GM21423 (cell line): Measurements from ENCODE around the gene SH3RF3.

Experiments used
- ATAC-seq: cut with Tn5 transposase; IDR thresholded peaks from one replicate; pipeline ENCODE4 v1.9.1; 2021; ENCODE audit warnings: mild to moderate bottlenecking, moderate library complexity; ENCODE audit not compliant: unreplicated experiment

Gene SH3RF3

DNA sequence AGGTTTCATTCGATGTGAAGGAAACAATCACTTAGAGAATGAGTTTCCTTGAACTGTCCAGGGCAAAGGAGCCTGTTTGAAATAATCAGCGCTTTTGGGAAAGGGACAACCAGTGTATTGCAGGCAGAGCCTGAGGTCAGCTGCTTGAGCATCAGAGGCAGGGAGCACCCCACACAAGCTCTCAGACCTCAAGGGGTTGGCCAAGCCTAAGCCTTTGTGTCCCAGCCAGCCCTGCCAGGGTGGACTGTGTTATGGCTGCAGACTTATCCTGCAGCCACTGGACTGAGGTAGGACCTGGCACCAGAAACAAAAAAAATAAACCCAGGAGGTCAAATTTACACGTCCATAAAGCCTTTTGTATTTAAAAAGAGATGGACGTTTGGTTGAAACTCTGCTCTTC is 256.5 kb downstream of the SH3RF3 start:
- no peak for ATAC-seq

DNA sequence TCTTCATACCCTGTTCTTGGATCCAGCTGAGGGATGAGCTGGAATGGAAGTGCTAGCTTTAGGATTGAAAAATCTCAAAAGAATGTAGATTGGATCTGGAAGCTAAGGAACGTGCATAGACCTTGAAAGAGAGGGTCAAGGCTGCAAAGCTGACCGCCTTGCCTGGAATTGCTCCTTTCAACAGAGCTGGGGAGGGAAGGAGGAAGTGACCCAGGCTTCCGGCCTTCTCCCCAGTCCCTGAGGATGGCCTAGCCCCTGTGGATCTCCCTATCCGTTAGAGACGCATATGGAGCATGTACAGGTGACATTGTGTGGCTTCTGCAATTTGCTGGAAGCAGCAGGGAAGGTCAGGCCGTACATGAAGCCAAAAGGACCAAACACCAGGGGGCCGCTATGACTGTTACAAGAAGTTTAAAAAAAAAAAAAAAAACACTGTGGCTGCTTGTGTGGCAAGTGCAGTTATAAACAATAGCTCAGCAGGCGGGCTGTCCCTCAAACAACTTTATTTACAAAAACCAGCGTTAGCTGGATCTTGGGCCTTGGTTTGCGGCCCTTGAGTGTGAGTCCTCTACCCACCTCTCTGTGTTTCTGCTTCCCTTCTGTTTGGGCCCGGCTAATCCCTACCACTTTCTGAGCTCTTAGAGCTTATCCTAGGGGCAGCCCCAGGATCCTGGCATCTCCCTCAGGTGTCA is 257.1 kb downstream of the SH3RF3 start:
- no peak for ATAC-seq

DNA sequence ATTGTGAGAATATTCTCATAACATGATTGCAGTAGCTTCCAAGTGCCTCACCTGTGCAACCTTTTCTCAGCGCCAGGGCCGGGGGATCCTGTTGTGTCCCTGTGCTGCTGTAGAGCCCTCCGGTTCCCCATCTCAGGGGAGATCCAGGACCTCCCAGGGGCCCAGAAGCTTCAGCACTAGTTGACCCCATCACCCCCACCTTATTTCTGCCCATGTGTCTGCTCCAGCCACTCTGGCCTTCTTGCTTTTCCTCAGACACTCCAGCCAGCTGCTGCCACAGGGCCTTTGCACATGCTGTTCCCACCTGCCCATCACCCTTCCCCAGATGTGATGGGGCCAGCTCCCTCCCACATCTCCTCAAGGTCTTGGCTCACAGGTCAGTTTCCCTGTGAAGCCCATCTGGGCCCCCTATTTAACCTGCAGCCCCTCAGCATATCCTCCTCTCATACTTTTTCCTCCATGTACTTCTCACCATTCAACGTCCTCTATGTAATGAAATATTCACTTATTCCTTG is 258.3 kb downstream of the SH3RF3 start:
- no peak for ATAC-seq

DNA sequence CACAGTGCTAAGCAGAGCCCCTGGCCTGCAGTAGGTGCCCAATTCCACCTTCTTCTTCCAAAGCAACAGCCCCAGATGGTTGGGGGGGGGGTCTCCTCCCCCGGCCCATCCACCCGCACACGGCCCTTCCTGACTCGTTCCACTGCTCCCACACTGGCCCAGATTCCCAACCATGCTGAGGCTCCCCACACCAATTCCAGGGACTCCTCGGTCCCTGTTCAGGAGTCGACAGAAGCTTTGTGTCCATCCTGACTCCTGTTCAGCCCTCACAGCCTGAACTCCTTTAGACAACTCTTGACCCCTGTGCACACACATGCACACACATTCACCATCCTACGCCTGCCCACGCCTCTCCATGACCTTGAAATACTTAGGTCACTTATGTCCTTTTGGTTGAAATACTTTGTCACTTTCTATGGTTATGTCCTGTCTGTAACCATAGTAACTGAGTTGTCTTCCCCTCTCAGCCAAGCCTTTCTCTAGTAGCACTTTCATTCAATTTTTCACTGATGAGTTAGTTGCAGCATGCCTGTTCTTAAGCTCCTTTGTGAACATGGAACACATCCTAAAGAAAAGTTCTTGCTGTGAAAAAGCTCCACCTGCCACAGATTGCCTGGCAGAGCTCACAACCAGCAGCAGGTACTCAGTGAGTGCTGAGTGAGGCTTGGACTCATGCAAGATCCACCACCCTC is 258.9 kb downstream of the SH3RF3 start:
- ATAC-seq = no peak

DNA sequence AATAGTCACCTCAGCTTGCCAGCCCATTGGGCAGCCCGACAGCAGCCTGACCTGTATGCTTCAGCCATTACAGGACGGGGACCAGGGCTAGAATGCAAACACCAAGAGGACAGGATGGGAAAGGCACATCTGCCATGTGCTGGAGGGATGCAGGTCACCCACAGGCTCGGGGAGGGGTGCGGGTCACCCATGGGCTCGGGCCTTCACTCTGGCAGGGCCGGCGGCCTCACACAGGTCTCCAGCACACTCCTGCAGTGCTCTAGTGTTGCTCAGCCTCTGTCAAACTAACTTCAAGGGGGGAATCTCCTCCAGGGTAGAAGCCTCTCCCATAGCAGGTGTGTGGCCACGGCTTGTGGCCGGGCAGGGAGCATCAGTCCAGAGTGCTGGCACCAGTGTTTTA is 262.2 kb downstream of the SH3RF3 start:
- ATAC-seq = no peak

DNA sequence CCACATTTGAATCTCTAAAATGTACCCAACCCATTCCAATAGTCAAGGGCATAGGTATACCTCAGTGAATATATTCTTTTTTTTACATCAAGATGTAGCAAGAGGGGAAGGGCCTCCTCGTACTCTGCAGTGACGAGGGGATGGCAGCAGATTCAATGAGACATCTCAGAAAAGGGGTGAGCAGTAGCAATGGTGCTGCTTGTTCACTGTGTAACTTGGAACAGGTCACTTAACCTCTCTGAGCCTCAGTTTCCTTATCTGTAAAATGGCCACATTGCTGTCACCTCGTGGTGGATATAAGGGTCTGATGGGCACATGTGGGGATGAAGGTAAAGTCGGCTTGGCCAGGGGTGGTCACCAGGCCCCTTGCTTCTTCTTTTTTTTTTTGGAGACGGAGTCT is 263.1 kb downstream of the SH3RF3 start:
- ATAC-seq = no peak

DNA sequence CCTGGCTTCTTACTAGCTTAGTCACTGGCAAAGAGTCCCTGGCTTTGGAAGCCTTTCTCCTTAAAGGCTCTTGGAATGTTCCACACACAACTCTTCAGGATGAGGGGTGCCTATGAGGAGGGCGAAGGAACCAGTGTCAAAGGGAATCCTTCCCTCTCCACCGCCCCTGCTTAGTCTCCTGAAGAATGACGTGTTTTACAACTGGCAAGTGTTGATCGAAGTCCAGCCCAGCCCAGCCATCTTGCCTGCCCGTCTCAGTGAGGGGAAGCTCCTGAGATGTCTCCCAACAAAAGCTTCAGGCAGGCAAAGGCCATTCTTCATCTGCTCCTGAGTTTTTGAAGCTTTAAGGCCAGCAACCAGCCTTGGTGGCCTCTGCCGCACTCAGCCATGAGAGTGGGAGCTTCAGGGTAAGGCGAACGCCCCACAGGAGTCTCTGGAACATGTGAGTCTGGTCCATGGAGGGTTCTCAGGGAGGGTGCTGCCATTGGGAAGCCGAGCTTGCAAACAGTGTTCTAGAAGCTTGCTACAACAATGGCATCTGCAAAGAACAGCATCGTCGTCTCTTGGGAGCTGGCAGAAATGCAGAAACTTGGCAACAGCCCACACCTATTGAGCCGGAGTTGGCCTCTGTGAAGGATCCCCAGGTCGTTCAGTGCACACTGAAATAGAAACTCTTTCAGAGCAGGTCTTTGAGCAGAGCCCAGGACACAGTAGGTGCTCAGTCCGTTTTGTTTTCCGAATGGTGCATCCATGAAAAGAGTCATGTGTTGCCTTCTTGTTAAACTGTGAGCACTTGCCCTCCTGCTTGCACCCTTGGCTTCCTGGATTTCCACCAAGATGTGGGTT is 264.0 kb downstream of the SH3RF3 start:
- no peak for ATAC-seq

DNA sequence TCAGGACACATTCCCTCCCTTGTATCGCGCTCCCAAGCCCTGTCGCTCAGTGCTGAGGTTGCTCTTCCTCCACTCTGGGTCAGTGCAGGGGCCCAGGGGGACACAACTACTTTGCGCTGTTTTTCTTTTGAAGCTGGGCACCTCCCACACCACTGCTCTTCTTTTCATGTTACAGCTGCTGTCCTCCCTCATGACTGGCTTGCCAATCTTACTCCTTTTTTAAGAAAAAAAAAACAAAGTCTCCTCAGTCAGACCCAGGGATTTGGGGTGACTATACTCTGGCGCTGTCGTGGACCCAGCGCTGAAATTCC is 264.6 kb downstream of the SH3RF3 start:
- no peak for ATAC-seq

DNA sequence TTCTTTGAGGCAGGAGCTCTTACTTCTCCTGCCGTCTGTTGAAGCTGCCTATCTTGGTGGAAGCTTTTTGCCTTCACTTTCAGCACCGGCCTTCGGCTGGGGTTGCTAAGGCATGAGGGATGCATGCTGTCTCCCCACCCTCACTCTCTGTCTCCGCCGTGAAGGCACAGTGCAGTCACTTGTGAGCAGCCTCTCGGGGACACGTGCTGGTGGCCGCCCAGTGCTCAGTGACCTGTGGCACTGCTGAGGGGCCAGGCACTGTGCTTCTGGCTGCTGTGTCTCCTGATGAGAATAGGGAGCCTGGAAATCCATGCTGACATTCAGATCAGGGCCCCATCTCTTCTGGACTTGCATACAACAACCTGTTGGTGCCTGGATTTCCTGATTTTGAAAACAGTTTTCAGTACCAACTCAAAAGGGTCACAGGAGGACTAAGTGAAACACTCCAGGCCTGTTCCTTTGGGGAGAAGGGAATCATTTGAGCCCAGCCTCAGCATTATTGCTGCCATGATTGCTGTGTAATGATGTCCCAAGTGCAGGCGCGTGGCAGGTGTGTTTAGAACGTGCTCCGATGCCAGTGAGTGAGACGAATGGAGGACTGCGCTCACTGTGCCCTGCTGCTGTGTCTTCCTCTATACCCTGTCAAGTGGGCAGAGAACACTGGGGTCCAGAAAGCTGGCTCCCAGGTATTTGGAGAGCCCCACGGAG is 266.6 kb downstream of the SH3RF3 start:
- ATAC-seq = no peak

DNA sequence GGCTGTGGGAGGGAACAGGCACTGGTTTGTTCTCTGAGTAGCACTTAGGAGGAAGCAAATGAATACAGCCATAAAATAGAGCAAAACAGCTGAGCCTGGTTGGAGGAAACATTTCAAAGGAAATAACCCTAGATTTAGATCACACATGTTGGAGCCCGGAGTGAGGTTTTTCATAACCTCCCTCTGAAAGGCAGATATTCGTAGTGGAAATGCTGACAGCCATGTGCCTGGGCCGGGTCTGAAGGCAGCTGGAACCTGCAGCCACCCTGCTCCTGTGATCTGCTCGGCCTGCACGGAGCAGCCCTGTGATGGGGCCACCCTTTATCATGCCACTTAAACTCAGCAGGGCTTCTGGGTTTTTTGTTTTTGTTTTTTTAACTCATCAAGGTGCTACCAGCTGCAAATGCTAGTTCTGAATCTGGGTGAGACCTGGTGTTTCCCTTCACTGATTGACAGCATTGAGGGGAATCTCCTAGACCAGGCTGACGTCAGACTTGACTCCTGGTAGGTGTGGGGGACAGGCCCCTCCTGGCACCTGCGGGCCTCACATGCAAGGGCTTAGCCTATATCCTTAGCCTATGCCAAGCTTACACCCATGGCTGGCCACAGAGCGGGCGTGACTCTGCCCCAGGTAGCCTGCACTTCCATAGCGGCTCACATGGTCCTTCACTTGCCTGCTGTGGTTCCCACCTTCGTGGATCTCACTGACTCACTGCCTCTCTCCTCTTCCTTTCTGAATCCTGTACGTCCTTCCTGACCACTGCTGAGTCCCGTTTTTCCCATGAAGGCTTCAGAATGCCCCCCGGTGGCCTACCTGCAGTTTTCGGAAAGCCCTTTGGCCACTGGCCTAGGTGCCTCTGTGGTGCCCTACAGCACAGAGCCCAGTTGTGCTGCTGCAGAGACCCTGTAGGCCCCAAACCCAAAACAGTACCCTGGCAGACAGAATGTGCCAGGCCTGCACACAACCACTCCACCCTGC is 267.5 kb downstream of the SH3RF3 start:
- peak; percentile 46 for ATAC-seq

DNA sequence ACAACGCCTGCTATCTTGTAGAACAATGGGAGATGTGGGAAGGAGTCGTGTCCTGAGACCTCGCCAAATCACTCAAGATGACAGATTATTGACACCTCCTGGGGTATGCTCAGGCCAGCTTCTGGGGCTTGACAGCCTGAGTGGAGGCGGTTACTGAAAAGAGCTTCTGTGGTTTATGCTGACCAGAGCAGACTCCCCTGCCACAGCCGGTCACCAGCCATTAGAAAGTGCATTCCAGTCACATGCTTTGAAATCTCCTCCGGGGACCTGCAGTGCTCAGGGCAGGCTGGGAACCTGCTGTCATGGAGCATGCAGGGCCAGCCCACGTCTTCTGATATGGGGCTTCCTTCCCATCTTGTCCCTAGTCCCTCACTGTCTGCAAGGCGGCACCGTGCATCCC is 268.9 kb downstream of the SH3RF3 start:
- ATAC-seq = no peak

DNA sequence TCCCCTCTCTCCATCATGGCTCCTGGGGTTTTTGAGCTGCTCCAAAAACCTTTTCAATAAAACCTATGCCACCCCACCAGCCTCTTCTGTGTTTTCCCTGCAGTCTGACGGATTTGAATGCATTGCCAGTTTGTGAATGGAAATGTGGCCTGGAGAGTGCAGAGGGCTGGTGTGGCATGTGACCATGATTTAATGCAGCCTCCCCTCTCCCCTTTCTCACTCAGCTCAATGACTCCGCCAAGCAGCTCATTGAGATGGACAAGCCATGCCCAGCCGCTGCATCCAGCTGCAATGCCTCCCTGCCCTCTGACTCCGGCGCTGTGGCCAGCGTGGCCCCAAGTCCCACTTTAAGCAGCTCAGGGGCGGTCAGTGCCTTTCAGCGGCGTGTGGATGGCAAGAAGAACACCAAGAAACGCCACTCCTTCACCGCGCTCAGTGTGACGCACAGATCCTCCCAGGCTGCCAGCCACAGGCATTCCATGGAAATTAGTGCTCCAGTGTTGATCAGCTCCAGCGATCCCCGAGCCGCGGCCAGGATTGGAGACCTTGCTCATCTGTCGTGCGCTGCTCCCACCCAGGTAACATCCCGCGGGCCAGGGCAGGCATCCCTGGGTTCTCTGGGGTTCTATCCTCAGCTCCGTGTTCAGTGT is 269.5 kb downstream of the SH3RF3 start:
- ATAC-seq = no peak

DNA sequence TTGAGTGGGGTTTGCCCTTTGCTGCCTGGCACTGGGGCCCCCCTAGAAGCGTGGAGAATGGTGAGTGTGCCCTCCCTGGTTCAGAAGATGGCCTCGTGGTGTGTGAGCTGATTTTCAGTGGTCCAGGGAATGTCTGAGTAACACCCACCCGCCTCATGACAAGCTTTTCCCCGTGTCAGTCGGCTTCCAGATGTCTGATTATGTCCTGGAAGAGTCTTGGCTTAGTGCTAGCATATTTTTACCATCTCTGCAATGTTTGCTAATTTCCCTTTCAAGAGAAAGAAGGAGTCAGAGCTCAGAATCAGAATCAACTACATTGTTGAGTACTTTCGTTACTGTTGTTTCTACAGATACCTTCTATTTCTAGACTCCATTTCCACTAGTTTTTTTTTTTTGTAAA is 270.1 kb downstream of the SH3RF3 start:
- ATAC-seq = no peak

DNA sequence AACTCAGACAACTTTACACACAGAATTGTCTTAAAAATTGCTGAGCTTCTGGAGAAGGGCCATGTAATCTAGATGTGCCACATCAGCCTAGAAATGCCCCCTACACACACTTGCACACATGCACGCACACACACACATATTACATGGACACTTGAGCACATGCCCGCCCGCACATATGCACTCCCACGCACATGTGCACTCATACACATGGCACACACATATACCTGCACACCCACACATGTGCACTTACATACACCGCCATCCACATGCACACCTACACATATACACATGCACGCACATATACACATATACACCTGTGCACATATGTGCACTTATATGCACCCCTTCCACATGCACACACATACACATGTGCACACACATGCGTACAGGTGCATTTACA is 271.1 kb downstream of the SH3RF3 start:
- ATAC-seq = no peak

DNA sequence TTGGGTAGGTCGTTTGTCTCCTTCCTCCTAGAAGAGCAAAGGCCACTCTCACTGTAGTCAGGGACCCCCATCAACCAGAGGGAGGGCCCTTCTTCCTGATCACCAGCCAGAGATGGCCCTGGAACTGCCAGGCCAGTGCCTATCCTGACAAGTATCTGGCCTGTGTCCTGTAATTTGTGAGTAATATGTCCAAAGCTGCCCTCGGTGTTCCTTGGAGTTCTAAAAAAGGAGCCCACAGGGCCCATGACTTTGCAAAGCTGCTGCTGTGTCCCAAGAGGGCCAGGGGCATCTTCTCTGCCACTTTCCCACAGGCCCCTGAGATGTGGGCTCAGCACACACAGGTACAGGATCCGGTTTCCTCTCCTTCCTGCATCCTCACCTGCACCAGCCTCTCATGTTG is 272.4 kb downstream of the SH3RF3 start:
- ATAC-seq = no peak

DNA sequence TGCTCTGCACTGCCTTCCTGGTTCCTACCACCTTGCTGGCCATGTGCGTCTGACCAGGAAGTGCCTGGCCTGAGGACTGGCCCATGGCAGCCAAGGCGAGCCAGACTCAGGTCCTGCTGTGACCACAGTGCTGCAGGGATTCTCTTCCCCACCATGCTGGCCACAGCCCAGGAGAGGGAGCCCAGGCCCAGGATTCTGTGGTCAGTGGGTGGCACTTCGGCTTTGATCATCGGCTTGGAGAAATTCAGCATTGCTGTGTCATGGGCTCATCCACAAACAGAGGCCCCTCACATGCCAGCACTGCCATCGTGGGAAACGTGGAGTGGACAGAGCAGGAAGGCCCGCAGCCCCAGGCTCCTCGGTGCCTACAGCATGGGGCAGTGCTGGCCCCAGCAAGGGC is 273.2 kb downstream of the SH3RF3 start:
- no peak for ATAC-seq

DNA sequence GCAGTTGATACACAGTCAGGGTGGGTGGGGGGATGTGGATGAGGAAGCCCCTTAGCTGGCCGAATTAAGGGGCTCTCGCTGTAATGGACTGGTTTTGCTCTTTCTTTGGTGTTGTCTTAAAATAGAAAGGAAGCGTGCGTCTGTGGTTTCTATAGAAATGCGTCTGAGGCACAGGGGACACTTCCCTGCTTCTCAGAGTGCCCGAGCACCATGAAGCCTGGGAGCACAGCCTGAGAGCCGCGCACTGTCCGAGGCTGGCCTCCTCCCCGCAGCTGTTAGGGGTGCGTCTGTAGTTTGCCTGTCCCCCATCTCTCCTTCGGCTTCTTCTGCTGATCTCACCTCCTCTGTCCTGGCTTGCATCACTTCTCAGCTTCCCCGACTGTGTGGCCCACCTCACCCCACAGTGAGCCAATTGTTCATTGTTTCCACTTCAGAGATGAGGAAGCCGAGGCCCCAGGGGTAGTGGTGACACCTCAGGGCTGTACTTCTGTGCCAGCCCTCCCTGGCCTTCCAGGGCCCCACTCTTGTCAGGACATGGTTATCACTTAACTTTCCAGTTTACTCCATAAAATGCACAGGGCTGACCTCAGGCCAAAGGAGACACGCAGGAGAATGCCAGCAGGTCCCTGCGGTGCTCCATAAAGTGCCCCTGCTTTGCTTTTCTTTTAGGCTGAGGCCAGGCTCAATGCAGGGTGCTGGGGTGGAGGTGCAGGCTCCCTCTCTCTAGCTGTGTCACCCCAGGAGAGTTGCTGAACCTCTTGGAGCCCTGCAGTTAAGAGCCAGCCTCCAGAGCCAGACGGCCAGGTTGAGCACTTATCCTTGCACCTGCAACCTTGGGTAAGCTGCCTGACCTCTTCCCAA is 274.2 kb downstream of the SH3RF3 start:
- ATAC-seq = no peak

DNA sequence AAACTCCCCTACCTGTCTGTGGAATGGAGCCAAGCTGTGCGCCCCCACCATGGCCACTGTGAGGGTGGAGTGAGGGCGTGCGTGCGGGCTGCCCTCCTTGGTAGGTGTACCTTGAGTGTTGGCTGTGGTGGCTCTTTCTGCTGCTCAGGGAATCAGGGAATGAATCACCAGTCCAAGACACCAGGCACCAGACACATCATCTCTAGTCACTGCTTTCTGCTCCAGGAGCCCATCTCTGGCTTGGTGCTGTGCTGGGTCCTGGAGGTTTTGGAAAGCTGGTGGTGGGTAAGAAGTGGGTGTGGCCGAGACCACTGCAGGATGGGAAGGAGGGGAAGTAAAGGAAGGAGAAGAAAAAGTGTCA is 274.8 kb downstream of the SH3RF3 start:
- ATAC-seq = no peak

DNA sequence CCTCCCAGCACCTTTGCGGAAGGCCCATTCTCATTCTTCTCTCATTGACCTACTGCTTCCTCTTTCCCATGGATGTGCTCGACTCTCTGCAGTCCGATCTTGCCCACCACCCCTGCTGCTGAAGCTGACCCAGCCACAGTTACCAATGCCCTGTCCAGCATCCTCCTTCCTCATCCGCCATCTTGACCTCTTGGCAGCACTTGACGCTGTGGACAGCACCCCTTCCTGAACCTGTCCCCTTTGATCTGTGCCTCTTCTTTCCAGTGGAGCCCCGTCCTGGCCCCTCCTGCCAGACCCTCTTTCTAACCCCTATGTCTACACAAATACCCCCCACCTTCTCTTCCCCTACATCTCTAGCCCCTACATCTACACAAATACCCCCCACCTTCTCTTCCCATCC is 275.7 kb downstream of the SH3RF3 start:
- ATAC-seq = no peak
